GM19193 (cell line): Measurements from ENCODE around the gene STK24.

ENCODE experiments used
- POLR2A ChIP-seq: IDR thresholded peaks from 4 replicates; pipeline ENCODE4 v1.6.1; 2011; ENCODE audit not compliant: insufficient read depth, insufficient read length; ENCODE audit errors: extremely low read depth

STK24 gene

DNA sequence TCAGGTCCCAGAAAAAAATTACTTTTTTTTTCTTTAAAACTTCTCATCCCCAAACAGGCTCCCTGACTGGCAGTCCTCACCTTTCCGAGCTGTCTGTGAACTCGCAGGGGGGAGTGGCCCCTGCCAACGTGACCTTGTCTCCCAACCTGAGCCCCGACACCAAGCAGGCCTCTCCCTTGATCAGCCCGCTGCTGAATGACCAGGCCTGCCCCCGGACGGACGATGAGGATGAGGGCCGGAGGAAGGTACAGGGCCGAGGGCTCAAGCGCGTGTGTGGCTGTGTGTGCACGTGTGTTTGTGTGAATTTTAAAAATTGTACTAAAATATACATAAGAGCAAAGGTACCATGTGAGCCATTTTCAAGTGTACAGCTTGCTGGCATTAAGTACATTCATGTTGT lies 167.6 kb downstream of the STK24 start:
- no peak for TF ChIP-seq POLR2A

DNA sequence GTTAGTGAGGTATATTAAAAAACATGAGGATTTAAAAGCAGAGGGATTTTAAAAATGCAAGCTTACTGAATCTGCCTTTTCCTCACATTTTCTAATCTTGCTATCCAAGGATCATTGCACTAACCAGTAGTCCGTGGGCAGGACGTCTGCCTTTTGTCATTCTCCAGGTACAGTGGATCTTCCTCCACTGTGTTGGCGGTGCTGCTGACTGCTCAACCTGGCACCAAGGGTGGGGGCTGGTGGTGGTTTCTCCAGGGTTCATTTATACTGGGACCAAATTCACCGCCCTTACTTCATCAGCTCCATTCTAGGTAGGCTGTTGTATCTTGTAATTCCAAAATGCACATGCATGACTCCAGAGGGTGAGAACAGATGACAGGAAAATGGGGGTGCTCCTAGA lies 169.3 kb downstream of the STK24 start:
- TF ChIP-seq POLR2A, result no peak

DNA sequence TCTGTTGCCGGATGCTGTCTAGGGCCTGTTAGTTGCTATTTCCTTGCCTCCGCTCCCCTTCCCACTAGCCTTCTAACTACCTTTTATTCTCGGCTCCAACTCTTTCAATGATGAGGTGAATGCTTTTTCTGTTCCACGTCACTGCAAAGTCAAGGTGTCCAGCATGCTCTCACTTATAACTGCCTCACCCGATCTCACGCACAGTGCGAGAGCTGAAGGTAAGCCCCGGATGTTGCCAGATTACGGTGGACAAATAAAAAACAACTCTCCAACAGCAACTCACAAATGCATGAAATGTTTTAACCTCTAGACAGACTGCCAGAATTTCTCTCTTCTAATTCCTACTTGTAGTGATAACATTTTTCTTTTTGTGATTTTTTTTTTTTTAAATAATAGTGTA lies 169.9 kb downstream of the STK24 start:
- no peak for TF ChIP-seq POLR2A

DNA sequence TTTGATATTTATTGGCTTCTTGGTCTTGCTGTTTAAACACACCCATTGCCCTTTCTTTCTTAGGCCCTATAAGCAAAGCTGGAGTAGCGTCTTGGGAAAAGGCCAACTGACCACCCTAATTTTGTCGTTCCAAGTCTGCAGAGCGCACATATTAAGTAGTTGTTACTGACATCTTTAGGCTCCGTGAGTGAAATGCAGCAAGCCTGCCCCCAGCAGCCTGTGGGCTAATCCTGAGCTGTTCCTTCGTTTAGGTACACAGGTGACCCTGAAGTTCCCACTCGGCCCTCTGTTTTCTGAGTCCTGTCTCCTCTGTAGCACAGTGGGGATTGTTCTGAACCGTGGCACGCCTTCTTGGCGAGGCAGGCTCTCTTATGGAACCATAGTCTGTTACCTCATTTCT lies 170.5 kb downstream of the STK24 start:
- TF ChIP-seq POLR2A, result no peak

DNA sequence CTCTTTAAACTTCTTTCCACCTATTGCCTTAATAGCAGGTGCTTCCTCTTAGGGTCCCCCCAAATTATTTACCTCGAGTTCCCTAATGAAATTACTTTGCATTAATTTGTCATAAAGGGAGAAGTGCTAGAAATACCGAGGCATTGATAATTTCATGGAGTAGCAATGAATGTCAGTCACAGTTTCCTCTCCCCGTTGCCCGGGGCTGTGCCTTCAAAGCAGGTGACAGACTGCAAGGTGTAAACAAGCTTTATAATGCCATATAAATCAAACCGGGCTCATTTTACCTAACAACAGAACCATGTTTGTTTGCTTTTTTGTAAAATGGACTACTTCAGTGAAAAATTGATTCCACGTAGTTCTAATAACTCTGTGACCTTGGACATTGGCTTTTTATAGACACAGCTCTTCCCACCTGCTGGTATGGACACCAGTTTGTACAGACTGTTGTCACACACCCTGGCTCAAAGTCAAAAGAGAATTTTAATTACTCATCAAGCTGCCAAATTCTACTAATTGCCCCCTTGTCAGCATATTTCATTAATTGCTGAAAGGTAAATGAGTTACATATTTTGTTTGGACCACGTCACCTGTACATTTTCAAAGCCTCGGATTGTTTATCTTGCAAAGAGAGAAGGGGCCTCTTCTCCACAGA lies 171.1 kb downstream of the STK24 start:
- no peak for TF ChIP-seq POLR2A

DNA sequence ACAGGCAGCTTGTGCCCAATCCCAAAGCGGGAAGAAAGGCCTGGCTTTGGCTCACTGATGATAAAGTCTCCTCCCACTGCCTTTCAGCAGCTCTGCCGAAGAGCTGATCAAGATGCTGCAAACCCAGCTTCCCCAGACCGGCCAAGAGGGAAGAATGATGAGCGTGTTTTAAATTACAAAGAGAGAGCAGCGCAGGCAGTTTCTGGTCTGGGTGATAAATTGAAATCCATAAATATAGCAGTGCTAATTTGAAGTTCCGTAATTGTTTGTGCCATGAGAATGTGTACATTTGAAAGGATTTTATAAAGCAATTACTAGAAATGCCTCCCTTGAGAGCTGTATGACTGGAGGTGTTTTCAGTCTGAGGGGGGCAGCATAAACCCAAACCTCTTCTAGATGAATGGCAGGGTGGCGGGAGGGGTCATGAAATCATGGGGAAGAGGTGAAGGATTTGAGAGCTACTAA lies 171.8 kb downstream of the STK24 start:
- TF ChIP-seq POLR2A, result no peak

DNA sequence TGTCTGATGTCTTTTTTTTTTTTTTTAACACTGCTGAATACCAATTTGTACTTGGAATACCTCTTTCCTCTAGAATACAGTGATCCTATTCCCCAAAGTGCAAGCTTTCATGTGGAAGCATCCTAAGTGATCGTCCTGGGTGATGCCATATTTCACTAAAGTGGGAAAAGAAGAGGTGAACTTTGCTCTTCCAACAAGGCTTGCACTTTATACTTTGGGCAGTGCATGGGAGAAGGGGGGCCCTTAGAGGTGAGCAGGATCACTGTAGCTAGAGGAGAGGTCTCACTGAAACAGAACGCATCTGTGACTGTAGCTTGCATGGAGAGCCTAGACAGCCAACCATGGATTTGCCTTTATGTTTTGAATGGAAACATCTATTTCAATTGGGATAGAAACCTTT lies 173.8 kb downstream of the STK24 start:
- no peak for TF ChIP-seq POLR2A

DNA sequence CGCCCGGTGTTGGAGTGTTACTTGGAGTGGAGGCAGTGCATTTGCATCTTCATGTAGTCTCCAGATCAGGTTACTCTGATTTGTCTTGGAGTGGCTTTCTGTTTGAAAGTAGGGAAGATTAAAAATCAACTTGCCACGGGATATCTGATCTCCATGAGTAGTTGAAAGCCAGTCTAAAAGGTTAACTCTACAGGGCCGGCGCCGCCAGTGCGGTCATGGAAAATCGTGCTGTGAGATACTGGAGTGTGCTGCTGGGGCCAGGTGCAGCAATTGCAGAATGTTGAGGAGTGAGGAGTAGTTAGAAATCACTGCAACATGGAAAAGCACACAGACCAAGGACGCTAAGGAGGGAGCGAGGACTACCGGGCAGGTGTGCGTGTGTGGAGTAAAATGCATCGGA lies 175.0 kb downstream of the STK24 start:
- no peak for TF ChIP-seq POLR2A

DNA sequence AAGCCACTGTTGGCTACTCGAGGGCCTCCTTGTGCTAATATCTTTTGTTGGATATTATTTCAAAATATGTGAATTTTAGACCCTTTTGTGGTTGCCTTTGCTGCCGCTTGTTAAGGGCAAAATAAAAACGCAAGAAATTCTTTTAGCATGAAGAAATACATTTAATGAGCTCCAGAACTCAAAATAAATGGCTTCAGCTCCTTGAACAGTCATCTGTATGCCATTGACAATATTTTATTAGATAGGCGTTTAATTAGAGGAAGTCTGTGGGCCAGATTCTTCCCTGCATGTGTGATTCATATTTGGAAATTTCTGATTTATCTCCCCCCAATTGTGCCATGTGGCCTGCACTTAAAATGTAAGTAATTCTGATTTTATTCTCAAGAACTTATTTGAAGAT lies 177.2 kb downstream of the STK24 start:
- TF ChIP-seq POLR2A, result no peak

DNA sequence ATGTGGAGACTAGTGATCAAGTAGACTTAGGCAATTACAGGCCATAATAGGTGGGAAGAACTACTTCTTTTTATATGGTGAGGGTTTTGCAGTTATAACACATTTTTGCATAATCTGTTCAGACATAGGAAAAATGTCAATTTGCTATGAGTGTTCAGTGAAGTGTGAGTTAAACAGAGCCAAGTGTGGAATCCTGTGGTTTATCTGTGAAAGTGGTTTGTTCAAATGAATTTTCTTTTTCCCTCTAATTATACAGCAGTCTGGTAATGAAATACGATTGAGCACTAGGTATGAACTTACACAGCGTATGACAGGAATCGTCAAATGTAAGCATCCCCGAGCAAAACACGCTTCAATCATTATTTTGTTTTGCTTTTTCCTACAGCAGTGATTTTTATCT lies 178.3 kb downstream of the STK24 start:
- TF ChIP-seq POLR2A, result no peak

DNA sequence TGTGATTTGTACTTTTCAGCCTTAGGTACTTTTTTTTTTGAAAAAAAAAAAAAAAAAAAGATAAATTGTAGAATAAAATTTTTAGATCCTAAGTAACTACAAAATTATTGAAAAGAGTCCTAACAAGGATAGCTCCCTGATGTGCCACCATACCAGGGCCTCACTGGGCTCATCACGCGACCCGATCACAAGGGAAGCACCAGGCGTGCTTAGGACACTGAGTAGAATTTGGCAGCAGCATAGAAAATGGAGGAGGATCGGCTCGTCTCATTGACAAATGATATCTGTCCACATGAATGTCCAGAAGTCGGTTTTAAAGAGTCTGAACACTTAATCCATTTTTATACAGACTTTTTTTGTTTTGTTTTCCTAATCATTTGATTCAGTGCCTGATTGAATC lies 179.0 kb downstream of the STK24 start:
- no peak for TF ChIP-seq POLR2A

DNA sequence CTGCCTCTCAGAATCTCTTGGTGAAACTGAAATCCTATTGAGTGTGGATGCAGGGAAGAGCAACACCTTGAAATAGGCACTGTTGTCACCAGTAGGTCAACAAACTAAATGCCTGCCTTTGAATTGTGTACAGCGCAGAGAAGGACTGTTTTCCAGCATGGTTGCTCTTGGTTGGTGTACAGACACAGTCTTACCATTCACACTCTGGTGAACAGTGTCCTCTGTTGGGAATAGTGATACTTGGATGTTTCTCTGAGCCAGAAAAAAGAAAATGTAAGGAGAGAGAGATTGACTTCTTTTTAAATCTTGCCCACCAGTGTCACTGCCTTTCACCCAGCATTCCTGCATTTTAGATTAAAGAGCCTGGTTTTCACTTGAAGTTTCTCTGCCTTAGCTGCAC lies 179.7 kb downstream of the STK24 start:
- no peak for TF ChIP-seq POLR2A

DNA sequence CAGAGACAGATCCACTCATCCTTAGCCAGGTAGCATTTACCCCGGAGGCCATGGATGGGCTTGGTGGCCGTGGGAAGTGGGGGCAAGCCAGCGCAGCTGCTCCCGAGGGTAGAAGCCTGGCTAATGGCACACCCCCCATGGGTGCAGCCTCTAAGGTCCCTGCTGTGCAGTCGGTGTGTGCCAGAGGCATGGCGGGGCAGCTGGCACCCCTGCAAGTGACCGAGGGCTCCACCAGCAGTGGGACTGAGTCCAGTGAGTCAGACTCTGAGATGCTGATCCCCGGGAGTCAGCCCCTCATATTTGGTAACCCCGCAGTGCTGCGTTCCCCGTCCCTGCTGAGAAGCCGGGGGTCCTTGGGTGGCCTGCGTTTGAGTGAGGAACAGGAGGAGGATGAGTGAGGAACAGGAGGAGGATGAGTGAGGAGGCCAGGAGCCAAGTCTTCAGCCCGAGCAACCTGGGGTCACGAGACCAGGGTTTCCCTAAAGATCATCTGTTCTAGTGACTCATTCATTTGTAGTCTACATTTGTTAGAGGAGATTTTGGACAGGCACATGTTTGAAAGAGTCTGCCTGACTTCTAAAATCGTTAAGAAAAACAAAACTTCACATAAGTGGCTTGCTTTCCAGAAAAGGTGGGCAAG lies 180.7 kb downstream of the STK24 start:
- TF ChIP-seq POLR2A, result no peak
